DLD1 (cell line): ENCODE data around the gene IL6ST.
"Not testable (repeated sequence)": the region's sequence is repeated elsewhere in the genome, so short reads cannot be mapped to it uniquely, and the experiment has no call there.

Experiments
- in situ Hi-C: cut with HindIII; loops from 2 replicates; pipeline ENCODE4 v1.10.0; 2017; ENCODE audit warnings: low sequenced_read_pairs

Gene IL6ST

DNA sequence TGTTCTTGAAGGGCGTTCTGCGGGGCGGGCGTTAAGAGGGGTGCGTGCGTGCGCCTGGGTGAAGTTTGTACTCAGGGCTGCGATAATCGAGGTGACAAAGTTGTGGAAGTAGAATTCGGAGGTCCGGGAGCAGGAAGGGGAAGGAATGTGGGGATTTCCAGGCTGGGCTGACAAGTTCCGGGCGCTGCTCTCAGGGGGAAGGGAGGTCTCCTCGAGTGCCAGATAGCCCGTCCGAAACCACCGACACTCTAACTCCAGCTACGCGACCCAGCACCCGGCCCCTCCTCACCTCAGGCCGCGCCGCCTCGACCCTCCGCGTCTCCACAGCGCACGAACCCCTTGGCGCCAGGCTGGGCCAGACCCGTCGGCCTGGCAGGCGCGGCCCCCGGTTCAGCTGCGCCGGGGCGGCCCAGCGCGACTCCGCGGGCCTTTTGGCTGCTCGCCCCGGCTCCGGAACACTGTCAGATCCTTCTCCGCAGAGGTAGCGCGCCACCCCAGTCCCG is at the start of gene IL6ST:
IL6ST (minus strand) TSS at position 469 of the 503 bp plus-strand sequence. CDS start 18,685 bp downstream, outside the sequence.
- in situ Hi-C loops: no loop called here

GRCh38 chr5:56039985-56040384 is 45.2 kb upstream of the IL6ST start:
- in situ Hi-C loops: no loop called here

DNA sequence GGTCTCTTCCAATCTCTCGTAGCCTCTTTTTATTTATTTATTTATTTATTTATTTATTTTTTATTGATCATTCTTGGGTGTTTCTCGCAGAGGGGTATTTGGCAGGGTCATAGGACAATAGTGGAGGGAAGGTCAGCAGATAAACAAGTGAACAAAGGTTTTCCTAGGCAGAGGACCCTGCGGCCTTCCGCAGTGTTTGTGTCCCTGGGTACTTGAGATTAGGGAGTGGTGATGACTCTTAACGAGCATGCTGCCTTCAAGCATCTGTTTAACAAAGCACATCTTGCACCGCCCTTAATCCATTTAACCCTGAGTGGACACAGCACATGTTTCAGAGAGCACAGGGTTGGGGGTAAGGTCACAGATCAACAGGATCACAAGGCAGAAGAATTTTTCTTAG is 43.4 kb upstream of the IL6ST start:
- in situ Hi-C loops: not testable (repeated sequence)

DNA sequence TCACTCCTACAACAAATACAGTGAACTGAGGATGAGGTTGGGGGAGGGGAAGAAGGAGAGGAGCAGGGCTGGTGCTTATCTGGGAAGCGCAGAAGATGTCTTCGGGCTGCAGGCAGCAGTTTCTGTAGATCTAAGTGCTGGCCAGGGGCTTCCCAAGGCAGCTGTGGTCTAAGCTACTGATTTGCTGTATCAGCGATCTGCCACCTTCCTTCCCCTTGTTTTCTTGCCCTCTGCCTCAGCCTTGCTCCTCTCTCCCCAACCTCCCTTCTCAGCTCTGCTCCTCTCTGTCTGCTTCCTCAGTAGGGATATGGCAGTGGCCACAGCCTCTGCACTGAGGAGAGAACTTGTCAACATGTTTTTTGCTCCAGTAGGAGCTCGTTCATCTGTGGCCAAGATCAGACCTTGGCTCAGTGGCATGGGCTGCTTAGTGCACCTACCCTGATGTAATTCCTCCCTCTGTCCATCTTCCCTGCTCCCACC is 42.8 kb upstream of the IL6ST start:
- in situ Hi-C loops: no loop called here

GRCh38 chr5:56035394-56035793 is 40.6 kb upstream of the IL6ST start:
- in situ Hi-C loops: not testable (repeated sequence)

- in situ Hi-C loops: not testable (repeated sequence)
Measured at GRCh38 chr5:56029871-56030630, 35.3 kb upstream of the IL6ST start.

DNA sequence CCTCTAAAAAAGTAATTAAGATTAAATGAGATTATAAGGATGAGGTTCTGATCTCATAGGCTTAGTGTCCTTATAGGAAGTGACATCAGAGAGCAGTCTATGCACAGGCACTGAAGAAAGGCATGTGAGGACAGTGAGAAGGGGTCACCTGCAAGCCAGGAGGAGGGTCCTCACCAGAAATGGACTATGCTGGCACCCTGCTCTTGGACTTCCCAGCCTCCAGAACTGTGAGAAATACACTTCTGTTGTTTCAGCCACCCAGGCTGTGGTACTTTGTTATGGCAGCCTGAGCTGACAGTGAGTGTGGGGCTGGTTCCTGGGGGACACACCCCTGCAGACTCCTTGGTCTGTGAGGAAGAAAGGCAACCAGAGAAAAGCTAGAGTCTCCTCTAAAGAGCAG is 34.7 kb upstream of the IL6ST start:
- in situ Hi-C loops: no loop called here

DNA sequence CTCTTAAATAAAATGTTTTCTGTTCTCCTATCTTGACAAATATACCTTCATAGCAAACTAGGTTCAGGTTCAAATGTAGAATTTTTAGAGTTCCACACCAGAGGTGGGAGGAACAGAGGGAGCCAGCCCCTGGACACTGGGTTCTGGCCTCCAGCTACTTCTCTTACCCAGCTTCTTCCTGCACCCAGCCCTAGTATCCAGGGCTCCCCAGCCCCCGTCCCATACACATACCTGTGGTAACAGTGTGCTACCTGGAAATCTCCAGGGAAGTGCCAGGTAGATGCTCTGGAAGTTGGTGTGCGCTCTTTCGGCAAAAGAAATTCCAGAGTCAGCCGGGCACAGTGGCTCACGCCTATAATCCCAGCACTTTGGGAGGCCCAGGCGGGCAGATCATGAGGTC is 33.9 kb upstream of the IL6ST start:
- in situ Hi-C loops: no loop called here

DNA sequence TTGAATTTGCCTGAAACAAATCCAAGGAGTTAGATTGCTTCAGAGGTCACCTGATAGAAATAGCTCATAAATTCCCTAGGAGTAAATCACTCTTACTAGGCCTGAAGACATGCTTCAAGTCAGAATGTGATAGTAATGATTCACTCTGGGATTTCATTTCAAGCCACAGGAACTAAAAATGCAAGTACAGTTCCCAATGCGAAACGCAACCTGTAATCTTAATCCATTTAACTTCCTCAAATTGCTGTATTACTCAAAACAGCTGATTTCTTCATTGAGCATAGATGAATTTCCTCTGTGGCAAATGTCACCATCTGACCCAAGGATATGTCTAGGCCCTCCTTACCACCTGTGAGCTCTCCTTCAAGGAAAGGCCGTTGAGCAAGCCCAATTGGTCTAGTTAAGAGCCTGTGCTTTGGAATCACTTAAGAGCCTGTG is 32.1 kb upstream of the IL6ST start:
- in situ Hi-C loops: no loop called here

DNA sequence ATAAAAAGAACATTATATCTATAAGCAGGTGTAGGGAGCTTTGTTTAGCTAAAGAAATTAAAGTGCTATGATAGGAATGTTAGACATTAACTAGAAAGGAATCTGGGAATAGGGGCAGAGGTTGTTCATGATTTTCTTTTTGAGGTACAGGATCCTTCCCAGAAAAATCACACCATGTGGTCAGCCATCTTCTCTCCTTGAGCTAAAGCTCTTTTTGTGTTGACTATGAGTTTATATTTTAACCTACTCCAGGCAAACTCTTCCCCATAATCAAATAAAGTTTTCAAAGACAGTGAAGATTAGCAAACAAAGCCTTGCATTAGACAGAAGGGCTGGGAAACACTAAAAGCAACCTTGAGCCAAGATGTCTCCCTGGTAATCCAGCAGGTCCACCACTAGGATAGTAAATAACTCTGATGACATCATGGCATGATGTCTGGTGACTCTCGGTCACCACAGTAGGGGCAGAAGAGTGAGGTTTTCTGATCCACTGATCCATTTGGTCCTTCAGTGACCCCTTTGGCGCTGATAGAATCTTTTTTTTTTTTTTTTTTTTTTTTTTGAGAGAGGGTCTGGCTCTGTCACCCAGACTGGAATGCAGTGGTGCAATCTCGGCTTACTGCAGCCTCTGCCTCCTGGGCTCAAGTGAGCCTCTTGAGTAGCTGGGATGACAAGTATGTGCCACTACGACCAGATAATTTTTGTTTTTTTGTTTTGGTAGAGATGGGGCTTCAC is 30.6 kb upstream of the IL6ST start:
- in situ Hi-C loops: no loop called here

DNA sequence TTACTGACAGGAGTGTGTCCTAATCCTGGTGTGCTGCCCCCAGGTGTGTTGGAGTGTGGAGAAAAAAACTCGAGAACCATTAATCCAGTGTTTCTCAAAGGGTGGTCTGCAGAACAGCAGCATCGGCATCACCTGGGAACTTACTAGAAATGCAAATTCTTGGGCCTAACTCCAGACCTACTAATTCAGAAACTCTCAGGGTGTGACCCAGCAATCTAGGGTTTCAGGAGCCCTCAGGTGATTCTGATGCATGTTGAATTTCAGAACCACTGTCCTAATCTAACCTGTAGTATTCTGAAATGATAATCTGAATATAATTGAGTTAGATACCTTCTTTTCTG is 30.0 kb upstream of the IL6ST start:
- in situ Hi-C loops: no loop called here

DNA sequence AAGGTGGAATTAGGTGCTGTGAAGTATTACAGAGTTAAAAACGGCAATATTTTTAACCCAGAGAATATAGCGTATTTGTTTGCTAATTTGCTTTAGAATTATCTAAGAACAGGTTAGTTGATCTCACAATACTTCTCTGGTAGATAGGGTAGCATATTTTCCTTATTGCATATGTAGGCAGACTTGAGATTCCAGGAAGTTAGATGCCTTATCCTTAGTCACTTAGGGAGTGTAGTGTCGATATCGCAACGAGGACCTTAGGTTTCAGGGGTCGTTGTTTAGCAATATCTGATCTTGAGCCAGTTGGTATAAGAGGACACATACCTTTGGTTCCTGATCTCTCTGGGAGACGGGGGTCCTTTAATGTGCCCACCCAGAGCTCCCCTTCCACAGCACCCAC is 28.5 kb upstream of the IL6ST start:
- in situ Hi-C loops: no loop called here

GRCh38 chr5:56019306-56020272 is 24.8 kb upstream of the IL6ST start:
- in situ Hi-C loops: no loop called here

GRCh38 chr5:56018832-56019231 is 24.1 kb upstream of the IL6ST start:
- in situ Hi-C loops: no loop called here

DNA sequence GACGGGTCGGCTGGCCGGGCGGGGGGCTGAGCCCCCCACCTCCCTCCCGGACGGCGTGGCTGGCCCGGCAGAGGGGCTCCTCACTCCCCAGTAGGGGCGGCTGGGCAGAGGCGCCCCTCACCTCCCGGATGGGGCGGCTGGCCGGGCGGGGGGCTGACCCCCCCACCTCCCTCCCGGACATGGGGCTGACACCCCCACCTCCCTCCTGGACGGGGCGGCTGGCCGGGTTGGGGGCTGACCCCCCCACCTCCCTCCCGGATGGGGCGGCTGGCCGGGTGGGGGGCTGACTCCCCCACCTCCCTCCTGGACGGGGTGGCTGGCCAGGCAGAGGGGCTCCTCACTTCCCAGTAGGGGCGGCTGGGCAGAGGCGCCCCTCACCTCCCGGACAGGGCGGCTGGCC is 19.9 kb upstream of the IL6ST start:
- in situ Hi-C loops: not testable (repeated sequence)

GRCh38 chr5:56013939-56014338 is 19.2 kb upstream of the IL6ST start:
- in situ Hi-C loops: not testable (repeated sequence)

GRCh38 chr5:56012281-56012963 is 17.7 kb upstream of the IL6ST start:
- in situ Hi-C loops: no loop called here

DNA sequence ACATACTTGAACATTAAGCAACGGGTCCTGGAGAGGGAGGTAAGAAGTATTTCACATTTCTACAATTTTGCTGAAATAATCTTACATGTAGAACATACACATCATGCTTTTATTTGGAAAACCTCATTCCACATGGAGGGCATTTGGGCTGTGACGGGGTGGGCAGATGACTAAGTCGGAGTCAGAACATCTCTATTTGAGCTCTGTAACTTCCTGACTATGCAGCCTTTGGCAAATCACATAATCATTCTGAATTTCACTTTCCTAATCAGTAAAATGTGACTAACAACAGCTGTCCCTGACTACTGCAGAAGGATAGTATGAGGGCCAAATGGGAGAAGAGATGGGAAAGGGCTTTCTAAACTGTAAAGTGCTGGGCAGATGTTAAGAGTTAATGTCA is 17.1 kb upstream of the IL6ST start:
- in situ Hi-C loops: no loop called here

- in situ Hi-C loops: no loop called here
Measured at GRCh38 chr5:56010431-56010830, 15.7 kb upstream of the IL6ST start.

GRCh38 chr5:56006600-56006999 is 11.8 kb upstream of the IL6ST start:
- in situ Hi-C loops: no loop called here
